Measurements from ENCODE around the gene FGFBP2. TPM values are rescaled to one million over a fixed set of nuclear protein-coding genes. Genes with fewer than 3 reads are reported as not detected.

Gene FGFBP2
- total and polyA plus RNA-seq, 8 donors, result 0.20 to 2.9 (median 0.69) TPM; not detected in 2

DNA sequence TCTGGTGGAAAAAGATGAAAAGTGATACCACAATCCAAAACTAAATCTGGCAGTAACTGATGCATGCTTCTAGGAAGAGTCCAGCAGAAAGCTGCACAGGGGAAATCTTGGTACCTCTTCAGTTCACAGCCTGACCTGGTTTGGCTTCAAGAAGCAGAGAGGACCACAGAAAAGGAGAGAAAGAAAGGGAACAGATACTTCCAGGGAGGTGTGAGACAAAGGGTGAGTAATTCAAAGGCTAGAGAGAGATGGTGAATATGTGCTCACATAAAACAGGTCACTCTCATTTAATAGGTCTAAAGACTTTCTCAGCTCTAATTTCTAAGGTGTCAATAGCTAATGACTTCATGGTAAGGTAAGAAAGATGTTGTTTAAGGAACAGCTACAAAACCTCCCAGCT, 11.2 kb downstream of the FGFBP2 start:
- no peak for DNase-seq
- no peak overlapping the region for H3K4me3 ChIP-seq
- H3K9me3 ChIP-seq, result no peaks in the 10 kb centered on the region
- ATAC-seq, result no peak
- no peaks in the 10 kb centered on the region for H3K27me3 ChIP-seq
- H3K27ac ChIP-seq, result no peak overlapping the region
- H3K4me1 ChIP-seq, result peaks cover 0 to 4% of the 10 kb centered on the region in 2 donors
- intact Hi-C loops (cut with DNase I), result no loop called here
- TF ChIP-seq, protein P1, sequence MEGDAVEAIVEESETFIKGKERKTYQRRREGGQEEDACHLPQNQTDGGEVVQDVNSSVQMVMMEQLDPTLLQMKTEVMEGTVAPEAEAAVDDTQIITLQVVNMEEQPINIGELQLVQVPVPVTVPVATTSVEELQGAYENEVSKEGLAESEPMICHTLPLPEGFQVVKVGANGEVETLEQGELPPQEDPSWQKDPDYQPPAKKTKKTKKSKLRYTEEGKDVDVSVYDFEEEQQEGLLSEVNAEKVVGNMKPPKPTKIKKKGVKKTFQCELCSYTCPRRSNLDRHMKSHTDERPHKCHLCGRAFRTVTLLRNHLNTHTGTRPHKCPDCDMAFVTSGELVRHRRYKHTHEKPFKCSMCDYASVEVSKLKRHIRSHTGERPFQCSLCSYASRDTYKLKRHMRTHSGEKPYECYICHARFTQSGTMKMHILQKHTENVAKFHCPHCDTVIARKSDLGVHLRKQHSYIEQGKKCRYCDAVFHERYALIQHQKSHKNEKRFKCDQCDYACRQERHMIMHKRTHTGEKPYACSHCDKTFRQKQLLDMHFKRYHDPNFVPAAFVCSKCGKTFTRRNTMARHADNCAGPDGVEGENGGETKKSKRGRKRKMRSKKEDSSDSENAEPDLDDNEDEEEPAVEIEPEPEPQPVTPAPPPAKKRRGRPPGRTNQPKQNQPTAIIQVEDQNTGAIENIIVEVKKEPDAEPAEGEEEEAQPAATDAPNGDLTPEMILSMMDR (IDR thresholded peaks at IDR 0.05), result no peak
- H3K36me3 ChIP-seq, result no peaks in the 10 kb centered on the region

DNA sequence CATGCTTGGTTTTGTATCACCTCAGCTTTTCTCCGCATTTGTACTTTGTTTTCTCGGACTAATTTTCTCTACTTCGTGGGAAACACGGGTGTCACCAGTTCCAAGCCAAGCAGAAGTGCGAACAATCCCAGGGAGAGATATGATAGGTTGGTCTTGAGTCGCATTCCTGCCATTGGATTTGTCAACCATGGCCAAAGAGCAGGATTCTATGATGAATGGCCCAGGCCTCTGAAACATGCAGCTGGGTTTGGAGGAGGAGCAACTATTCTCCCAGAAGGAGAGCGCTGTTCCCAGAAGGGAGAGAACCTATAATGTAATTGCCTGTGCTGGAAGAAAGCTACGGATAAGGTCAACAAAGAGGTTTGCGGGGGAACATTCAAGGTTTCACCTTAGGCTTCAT, 14.1 kb downstream of the FGFBP2 start:
- Histone ChIP-seq H3K4me1 (no peaks in the 10 kb centered on the region), H3K27ac (no peak overlapping the region), H3K9me3 (no peaks in the 10 kb centered on the region), H3K27me3 (no peaks in the 10 kb centered on the region), H3K36me3 (no peaks in the 10 kb centered on the region), H3K4me3 (no peak overlapping the region)
- DNase-seq, result no peak
- TF ChIP-seq, protein P1 (IDR thresholded peaks at IDR 0.05), result no peak
- intact Hi-C loops (cut with DNase I), result no loop called here
- no peak for ATAC-seq

DNA sequence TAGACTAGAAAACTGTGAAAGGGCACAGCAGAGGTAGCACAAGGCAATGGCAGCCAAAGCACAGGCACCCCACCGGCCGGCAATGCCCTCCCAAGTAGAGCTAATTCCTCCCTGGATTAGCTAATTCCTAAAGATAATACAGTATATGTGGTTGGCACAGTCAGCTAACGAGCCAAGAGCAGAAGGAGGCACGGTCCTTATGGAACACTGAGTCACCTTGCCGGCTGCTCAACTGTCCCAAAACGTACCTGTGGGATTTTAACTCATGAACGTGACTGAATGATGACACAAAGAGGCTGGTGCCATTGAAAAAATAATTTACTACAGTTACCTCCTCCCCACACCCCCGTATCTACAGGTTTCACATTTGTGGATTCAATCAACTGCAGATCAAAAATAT, 15.3 kb downstream of the FGFBP2 start:
- no peaks in the 10 kb centered on the region for H3K4me1 ChIP-seq

DNA sequence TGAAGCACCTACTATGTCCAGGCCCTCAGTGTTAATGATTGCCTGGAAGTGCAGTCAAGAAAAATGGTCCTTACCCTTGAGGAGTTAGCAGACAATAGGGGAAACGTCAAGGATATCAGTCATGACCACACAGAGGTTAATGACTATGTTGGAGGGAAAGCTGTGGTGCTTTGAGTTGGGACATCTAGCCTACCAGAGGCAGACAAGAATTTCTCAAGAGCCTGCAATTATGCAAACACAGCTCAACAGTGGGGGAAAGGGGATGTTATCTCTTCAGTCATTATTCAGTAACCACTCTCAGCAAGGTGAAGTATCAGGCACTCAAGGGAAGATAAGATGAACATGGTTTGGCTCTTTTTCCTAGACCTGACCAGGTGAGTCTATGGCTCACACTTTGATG, 17.5 kb downstream of the FGFBP2 start:
- intact Hi-C loops (cut with DNase I), result no loop called here
- ATAC-seq (peak; percentile 44), DNase-seq (no peak)
- TF ChIP-seq, protein P1 (IDR thresholded peaks at IDR 0.05), result no peak
- H3K9me3 ChIP-seq, result no peaks in the 10 kb centered on the region
- H3K4me1 ChIP-seq, result no peaks in the 10 kb centered on the region
- no peak overlapping the region for H3K27ac ChIP-seq
- H3K4me3 ChIP-seq, result no peak overlapping the region
- H3K36me3 ChIP-seq, result no peaks in the 10 kb centered on the region
- H3K27me3 ChIP-seq, result no peaks in the 10 kb centered on the region

More for the DNA sequence above, 15.3 kb downstream of the FGFBP2 start:
- H3K36me3 ChIP-seq, result no peaks in the 10 kb centered on the region
- H3K9me3 ChIP-seq, result no peaks in the 10 kb centered on the region
- intact Hi-C loops (cut with DNase I), result no loop called here
- ATAC-seq (no peak), DNase-seq (no peak)
- no peak overlapping the region for H3K4me3 ChIP-seq
- H3K27me3 ChIP-seq, result no peaks in the 10 kb centered on the region
- TF ChIP-seq, protein P1 (IDR thresholded peaks at IDR 0.05), result no peak
- no peak overlapping the region for H3K27ac ChIP-seq

DNA sequence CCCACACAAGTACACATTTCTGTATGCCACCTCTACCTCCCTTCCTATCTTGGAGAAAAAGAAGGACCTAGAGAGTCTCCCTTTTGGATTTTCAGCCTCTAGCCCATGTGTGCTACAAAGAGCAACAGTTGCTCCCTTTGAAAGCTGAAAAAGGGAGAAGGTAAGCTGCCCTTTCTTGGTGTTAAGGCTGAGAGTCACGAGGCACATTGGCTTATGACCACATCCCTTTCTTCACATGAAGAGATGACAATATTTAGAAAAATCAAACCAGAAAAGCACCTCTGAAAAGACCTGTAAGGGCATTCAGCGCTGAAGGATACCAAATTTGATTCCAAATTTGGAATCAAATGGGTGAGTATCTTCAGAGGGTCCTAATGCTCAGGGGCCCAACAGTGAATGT, 18.1 kb downstream of the FGFBP2 start:
- TF ChIP-seq, protein P1 (IDR thresholded peaks at IDR 0.05), result no peak
- Histone ChIP-seq H3K36me3 (no peaks in the 10 kb centered on the region), H3K27ac (no peak overlapping the region), H3K4me3 (no peak overlapping the region), H3K4me1 (no peaks in the 10 kb centered on the region), H3K9me3 (no peaks in the 10 kb centered on the region), H3K27me3 (no peaks in the 10 kb centered on the region)
- intact Hi-C loops (cut with DNase I), result no loop called here
- ATAC-seq (no peak), DNase-seq (no peak)

Data from left lung (tissue), 10 donors.